Astrocyte (in vitro differentiated cells and primary cell): ENCODE results near the gene GNPTG. TPM values are rescaled to one million over a fixed set of nuclear protein-coding genes. Genes with fewer than 3 reads are reported as not detected.

Experiments
- DNase-seq: peaks from one replicate; pipeline ENCODE4 v3.0.0-alpha.2; 2010; ENCODE audit warnings: low read depth
- FAIRE-seq: peaks from 2 replicates; lab custom pipeline; 2011; peaks lifted over from hg19 to GRCh38; lab: Jason Lieb, UNC
- H2AFZ ChIP-seq: 2 replicates; pipeline ENCODE4 v1.6.0; 2012; ENCODE audit warnings: low read depth, low read length, inconsistent platforms
- H3K27ac ChIP-seq: 2 replicates; pipeline ENCODE4 v1.5.1; 2011; ENCODE audit warnings: low read depth, low read length, inconsistent platforms
- H3K27me3 ChIP-seq: 2 replicates; pipeline ENCODE4 v1.6.0; 2011; ENCODE audit warnings: low read length, inconsistent platforms; ENCODE audit not compliant: insufficient read depth
- H3K36me3 ChIP-seq: 2 replicates; pipeline ENCODE4 v1.5.1; 2011; ENCODE audit warnings: low read length, inconsistent platforms; ENCODE audit not compliant: insufficient read depth
- H3K4me1 ChIP-seq: 2 replicates; pipeline ENCODE4 v1.5.1; 2011; ENCODE audit warnings: low read length, inconsistent platforms; ENCODE audit not compliant: insufficient read depth
- H3K4me2 ChIP-seq: 2 replicates; pipeline ENCODE4 v1.6.0; 2012; ENCODE audit warnings: low read length, inconsistent platforms
- H3K4me3 ChIP-seq: 2 replicates; pipeline ENCODE4 v1.5.1; 2011; ENCODE audit warnings: low read depth, mild to moderate bottlenecking, low read length, inconsistent platforms; ENCODE audit not compliant: insufficient read depth
- H3K79me2 ChIP-seq: 2 replicates; pipeline ENCODE4 v1.6.0; 2012; ENCODE audit warnings: mild to moderate bottlenecking, low read length, inconsistent platforms; ENCODE audit not compliant: insufficient read depth
- H3K9ac ChIP-seq: 2 replicates; pipeline ENCODE4 v1.6.0; 2012; ENCODE audit warnings: mild to moderate bottlenecking, low read length, inconsistent platforms
- H3K9me3 ChIP-seq: 2 replicates; pipeline ENCODE4 v1.5.1; 2012; ENCODE audit warnings: low read depth, mild to moderate bottlenecking, low read length, inconsistent platforms; ENCODE audit not compliant: insufficient read depth
- H4K20me1 ChIP-seq: 2 replicates; pipeline ENCODE4 v1.6.0; 2012; ENCODE audit warnings: low read length, inconsistent platforms; ENCODE audit not compliant: insufficient read depth
- H3K27ac Mint-ChIP-seq: one replicate; pipeline ENCODE4 v1.8.0; 2021; ENCODE audit warnings: mild to moderate bottlenecking, mixed read lengths; ENCODE audit not compliant: unreplicated experiment
- H3K27me3 Mint-ChIP-seq: one replicate; pipeline ENCODE4 v1.8.0; 2021; ENCODE audit warnings: low read depth, mixed read lengths; ENCODE audit not compliant: unreplicated experiment
- H3K36me3 Mint-ChIP-seq: one replicate; pipeline ENCODE4 v1.8.0; 2021; ENCODE audit warnings: low read depth, mixed read lengths; ENCODE audit not compliant: unreplicated experiment
- H3K4me1 Mint-ChIP-seq: one replicate; pipeline ENCODE4 v1.8.0; 2021; ENCODE audit warnings: low read depth, mixed read lengths; ENCODE audit not compliant: unreplicated experiment
- H3K4me3 Mint-ChIP-seq: one replicate; pipeline ENCODE4 v1.8.0; 2021; ENCODE audit warnings: mild to moderate bottlenecking, moderate library complexity, mixed read lengths; ENCODE audit not compliant: unreplicated experiment
- H3K9me3 Mint-ChIP-seq: one replicate; pipeline ENCODE4 v1.8.0; 2021; ENCODE audit warnings: mild to moderate bottlenecking, mixed read lengths; ENCODE audit not compliant: unreplicated experiment
- EZH2 ChIP-seq: IDR thresholded peaks from 2 replicates; pipeline ENCODE4 v1.6.1; 2012; ENCODE audit warnings: mild to moderate bottlenecking, low read length, inconsistent platforms; ENCODE audit not compliant: insufficient read depth
- total RNA-seq: library from RNA; stranded (reverse); gene quantifications from 2 replicates; pipeline ENCODE4 v1.2.1, GENCODE V29; 2021
- TF ChIP-seq, protein P1 (sequence below): IDR thresholded peaks from 2 replicates; pipeline ENCODE4 v1.5.1; 2011; ENCODE audit warnings: low read depth, mild to moderate bottlenecking, inconsistent platforms, low read length, moderate library complexity; ENCODE audit not compliant: insufficient read depth

GNPTG gene
- total RNA-seq, 1 donor from 2014 or later, result 45.5 TPM

DNA sequence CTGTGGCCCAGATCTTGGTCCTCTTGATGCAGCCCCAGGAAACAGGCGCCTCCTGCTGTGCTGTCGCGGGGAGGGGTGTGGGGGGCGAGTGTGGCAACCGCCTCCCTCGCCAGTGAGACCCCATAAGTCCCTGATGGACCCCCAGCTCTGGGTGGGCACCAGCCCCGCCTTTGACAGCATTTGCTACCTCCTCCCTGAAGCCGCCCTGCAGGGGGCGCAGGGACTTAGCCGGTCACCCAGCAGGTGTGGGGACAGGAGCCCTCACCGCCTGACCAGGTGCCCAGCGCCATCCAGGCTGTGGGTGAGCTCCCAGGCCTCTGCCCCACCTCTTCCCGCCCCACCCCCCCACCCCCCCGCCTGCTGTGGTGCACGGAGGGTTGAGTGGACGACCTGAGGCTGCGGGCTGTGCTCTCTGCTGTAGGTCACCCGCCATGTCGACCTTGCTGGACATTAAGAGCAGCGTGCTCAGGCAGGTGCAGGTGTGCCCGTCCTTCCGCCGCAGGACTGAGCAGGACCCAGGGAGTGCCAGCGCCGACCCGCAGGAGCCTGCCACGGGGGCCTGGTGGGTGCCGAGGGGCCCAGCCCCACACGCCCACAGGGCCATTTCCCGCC, 13.5 kb upstream of the GNPTG start:
- peaks cover 31% of the 10 kb centered on the region for H3K27me3 Mint-ChIP-seq
- Histone ChIP-seq H3K4me2 (no peak overlapping the region), H3K36me3 (no peaks in the 10 kb centered on the region), H2AFZ (no peak overlapping the region), H3K9ac (no peak overlapping the region), H3K4me1 (no peaks in the 10 kb centered on the region), H3K27me3 (peaks cover 30% of the 10 kb centered on the region), H3K27ac (no peak overlapping the region), H3K4me3 (no peak overlapping the region), H4K20me1 (no peaks in the 10 kb centered on the region), H3K79me2 (no peaks in the 10 kb centered on the region), H3K9me3 (no peaks in the 10 kb centered on the region)
- H3K36me3 Mint-ChIP-seq, result no peaks in the 10 kb centered on the region
- FAIRE-seq (no peak), DNase-seq (no peak)
- no peak overlapping the region for H3K4me3 Mint-ChIP-seq
- H3K9me3 Mint-ChIP-seq, result no peaks in the 10 kb centered on the region
- H3K27ac Mint-ChIP-seq, result no peak overlapping the region
- H3K4me1 Mint-ChIP-seq, result peaks cover 3% of the 10 kb centered on the region
- TF ChIP-seq, protein P1, sequence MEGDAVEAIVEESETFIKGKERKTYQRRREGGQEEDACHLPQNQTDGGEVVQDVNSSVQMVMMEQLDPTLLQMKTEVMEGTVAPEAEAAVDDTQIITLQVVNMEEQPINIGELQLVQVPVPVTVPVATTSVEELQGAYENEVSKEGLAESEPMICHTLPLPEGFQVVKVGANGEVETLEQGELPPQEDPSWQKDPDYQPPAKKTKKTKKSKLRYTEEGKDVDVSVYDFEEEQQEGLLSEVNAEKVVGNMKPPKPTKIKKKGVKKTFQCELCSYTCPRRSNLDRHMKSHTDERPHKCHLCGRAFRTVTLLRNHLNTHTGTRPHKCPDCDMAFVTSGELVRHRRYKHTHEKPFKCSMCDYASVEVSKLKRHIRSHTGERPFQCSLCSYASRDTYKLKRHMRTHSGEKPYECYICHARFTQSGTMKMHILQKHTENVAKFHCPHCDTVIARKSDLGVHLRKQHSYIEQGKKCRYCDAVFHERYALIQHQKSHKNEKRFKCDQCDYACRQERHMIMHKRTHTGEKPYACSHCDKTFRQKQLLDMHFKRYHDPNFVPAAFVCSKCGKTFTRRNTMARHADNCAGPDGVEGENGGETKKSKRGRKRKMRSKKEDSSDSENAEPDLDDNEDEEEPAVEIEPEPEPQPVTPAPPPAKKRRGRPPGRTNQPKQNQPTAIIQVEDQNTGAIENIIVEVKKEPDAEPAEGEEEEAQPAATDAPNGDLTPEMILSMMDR, result no peak
- TF ChIP-seq EZH2, result no peak

DNA sequence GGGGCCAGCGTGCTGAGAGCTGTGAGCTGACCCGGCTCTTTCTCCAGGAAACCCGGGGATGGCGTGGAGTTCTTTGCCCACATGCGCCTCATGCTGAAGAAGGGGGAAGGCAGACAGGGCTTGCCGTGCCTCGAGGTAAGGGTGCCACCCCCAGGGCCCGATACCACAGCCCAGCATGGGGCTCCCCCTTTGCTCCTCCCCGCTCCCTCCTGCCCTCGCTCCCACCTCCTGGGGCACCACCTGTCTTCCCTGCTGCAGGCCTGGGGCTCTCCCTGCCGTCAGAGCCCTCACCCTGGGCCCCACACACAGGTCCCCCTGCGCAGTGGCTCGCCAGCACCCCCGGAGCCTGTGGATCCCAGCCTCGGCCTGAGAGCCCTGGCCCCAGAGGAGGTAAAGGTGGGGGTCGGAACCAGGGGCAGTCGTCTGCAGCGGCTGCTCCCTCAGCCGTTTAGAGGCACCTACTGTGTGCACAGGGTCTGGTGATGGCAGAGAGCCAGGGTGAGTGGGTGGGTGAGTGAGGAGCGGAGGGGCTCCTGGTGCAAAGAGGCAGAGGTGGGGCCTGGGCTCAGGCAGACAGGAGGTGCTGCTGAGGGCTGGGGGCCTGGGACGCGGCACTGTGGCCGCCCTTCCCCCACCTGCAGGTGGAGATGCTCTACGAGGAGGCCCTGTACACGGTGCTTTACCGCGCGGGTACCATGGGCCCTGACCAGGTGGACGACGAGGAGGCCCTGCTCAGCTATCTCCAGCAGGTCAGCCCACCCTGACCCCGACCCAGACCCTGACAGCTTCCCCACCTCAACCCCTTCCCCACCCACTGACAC, 12.7 kb upstream of the GNPTG start:
- H3K9me3 ChIP-seq, result no peaks in the 10 kb centered on the region
- Mint-ChIP-seq H3K4me3 (no peak overlapping the region), H3K9me3 (no peaks in the 10 kb centered on the region), H3K36me3 (no peaks in the 10 kb centered on the region), H3K27me3 (peaks cover 34% of the 10 kb centered on the region), H3K4me1 (peaks cover 5% of the 10 kb centered on the region), H3K27ac (no peak overlapping the region)
- no peak overlapping the region for H3K4me3 ChIP-seq
- H4K20me1 ChIP-seq, result no peaks in the 10 kb centered on the region
- no peaks in the 10 kb centered on the region for H3K36me3 ChIP-seq
- TF ChIP-seq EZH2, result no peak
- TF ChIP-seq, protein P1, result no peak
- H2AFZ ChIP-seq, result no peak overlapping the region
- H3K4me1 ChIP-seq, result no peaks in the 10 kb centered on the region
- H3K79me2 ChIP-seq, result no peaks in the 10 kb centered on the region
- H3K27ac ChIP-seq, result no peak overlapping the region
- no peak overlapping the region for H3K4me2 ChIP-seq
- no peak overlapping the region for H3K9ac ChIP-seq
- FAIRE-seq (no peak), DNase-seq (no peak)
- peaks cover 25% of the 10 kb centered on the region for H3K27me3 ChIP-seq
